Measurements from ENCODE around the gene STARD13.

Gene STARD13

DNA sequence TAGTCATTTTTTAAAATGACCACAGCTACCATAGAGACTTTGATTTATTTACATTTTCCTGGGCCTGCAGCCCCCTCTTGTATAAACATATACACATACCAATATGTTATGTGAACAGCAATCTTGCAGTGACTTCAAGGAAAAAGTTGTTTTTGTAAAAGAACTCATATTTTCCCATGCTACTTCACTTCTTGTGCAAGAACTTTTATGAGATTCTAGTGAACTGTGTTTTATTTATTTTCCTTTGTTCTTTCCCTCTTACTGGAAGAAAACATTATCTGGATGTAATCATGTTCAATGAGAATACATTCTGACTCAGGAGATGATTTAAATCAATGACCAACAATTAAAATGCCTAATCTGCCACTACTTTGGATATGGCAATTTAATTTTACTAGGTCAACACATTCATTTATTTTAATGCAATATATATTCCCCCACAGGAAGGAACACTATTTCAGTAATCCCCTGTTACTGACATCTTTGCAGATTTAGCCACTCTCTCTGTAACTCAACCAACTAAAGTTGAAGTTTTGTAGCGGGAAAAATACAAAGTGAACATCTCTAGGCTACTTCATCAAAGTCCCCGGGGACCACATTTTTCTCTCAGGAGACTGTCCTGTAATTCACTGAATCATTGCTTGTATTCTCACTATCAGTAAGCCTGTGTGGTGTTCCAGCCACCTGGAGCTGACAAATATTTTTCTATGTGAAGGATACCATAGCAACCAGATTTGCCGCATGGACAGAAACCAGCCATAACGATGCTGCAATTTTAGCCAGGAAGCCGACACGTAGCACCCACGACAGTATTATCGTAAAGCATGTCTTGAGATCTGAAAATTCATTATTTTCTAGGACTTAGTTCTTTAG, 90.5 kb downstream of the STARD13 start:
- no peak overlapping the region for H3K4me3 ChIP-seq (ENCODE audit: insufficient read depth, low read depth, low read length, poor library complexity, severe bottlenecking)
- H3K27me3 ChIP-seq (replicated peaks; ENCODE audit: control insufficient read depth, insufficient read depth, low read length, poor library complexity, severe bottlenecking) = no peaks in the 10 kb centered on the region
- H3K36me3 ChIP-seq (ENCODE audit: control insufficient read depth, insufficient read depth, low read length) = no peaks in the 10 kb centered on the region
- H3K9me3 ChIP-seq (ENCODE audit: control insufficient read depth, low read length) = no peaks in the 10 kb centered on the region
- no peak overlapping the region for H3K27ac ChIP-seq (ENCODE audit: insufficient read depth, low read length, poor library complexity, severe bottlenecking)
- H3K4me1 ChIP-seq (ENCODE audit: control insufficient read depth, insufficient read depth, low read length, poor library complexity, severe bottlenecking) = no peaks in the 10 kb centered on the region
- DNase-seq = no peak

DNA sequence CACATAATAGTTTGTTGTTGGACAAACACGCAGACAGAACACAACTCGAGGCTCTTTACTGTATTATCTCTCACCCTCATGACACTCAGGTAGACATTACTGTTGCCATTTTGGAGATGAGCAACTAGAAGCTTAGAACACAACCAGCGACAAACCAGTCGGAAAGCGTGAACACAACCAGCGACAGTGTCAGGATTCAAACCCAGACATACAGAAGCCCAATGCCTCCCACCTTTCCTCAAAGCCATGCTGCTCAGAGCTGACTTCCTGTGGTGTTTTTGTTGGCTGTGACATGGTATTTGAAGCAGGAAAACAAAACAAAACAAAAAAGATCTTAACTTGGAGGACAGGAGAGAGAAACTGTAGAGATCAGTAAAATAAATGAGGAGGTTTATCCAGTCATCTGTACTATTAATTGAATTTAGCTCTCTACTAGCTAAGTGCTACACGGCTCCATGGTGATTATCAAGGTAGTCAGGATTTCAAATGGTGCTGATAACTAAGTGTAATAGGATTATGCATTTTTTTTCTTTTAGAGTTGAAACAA, 92.1 kb downstream of the STARD13 start:
- Histone ChIP-seq H3K4me1 (ENCODE audit: control insufficient read depth, insufficient read depth, low read length, poor library complexity, severe bottlenecking) (no peaks in the 10 kb centered on the region), H3K36me3 (ENCODE audit: control insufficient read depth, insufficient read depth, low read length) (no peaks in the 10 kb centered on the region), H3K27me3 (replicated peaks; ENCODE audit: control insufficient read depth, insufficient read depth, low read length, poor library complexity, severe bottlenecking) (no peaks in the 10 kb centered on the region), H3K9me3 (ENCODE audit: control insufficient read depth, low read length) (no peaks in the 10 kb centered on the region), H3K27ac (ENCODE audit: insufficient read depth, low read length, poor library complexity, severe bottlenecking) (no peak overlapping the region), H3K4me3 (ENCODE audit: insufficient read depth, low read depth, low read length, poor library complexity, severe bottlenecking) (no peak overlapping the region)
- no peak for DNase-seq

DNA sequence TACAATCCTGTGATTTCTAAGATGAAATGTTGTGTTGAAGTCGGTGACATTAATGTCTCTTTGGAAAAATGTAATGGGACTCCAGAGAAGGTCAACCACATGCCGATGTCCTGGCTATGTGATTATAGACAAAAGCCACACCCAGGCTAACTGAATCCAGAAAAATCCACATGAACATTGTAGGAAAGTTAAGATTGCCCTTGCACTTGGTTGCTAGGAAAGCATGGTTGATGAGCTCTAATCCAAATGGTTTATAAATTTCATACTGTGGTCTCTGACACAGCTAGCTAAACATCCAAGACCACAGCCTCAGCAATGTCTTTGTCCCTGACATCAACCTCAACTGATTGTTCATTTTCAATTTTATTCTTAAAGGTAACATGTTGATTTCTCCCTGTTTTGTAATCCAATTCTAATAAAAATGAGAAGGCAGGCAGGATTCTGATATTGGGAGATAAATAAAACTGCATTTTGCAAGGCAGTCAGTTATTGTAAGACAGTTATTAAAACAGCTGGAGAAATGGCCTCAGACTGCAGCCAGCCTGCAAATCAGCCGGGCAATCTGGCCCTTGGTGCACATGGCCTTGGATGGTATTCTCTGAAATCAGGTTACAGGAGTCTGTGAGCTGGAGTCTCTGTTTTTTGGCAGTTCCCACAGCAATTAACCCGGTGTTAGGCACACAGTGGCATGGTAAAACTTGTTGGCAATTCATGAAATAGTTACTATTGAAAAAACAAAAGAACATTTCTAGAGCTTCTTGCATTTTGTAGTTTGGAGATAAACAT, 93.9 kb downstream of the STARD13 start:
- Histone ChIP-seq H3K27me3 (replicated peaks; ENCODE audit: control insufficient read depth, insufficient read depth, low read length, poor library complexity, severe bottlenecking) (no peaks in the 10 kb centered on the region), H3K4me3 (ENCODE audit: insufficient read depth, low read depth, low read length, poor library complexity, severe bottlenecking) (no peak overlapping the region), H3K9me3 (ENCODE audit: control insufficient read depth, low read length) (no peaks in the 10 kb centered on the region), H3K36me3 (ENCODE audit: control insufficient read depth, insufficient read depth, low read length) (no peaks in the 10 kb centered on the region), H3K4me1 (ENCODE audit: control insufficient read depth, insufficient read depth, low read length, poor library complexity, severe bottlenecking) (no peaks in the 10 kb centered on the region), H3K27ac (ENCODE audit: insufficient read depth, low read length, poor library complexity, severe bottlenecking) (no peak overlapping the region)
- DNase-seq = no peak

DNA sequence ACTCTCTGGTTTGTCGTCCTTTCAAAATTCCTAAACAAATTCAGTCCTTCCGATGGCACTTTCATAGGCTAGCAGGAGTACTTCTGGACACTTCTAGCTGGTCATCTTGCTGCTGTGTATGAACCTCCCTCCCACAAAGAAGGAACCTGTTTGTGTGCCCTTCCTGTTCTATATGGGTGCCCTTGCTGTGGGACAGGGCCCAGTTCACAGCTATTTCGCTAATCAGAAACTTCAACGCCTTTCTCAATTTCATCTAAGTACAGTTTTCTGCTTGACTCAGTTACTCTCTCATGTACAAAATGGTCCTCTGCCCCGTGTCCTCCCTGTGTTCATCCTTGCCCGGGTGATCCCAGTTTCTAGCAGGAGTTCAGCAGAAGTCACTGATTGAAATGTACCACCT, 96.1 kb downstream of the STARD13 start:
- no peak for DNase-seq
- H3K27ac ChIP-seq (ENCODE audit: insufficient read depth, low read length, poor library complexity, severe bottlenecking) = no peak overlapping the region
- H3K4me3 ChIP-seq (ENCODE audit: insufficient read depth, low read depth, low read length, poor library complexity, severe bottlenecking) = no peak overlapping the region
- no peaks in the 10 kb centered on the region for H3K36me3 ChIP-seq (ENCODE audit: control insufficient read depth, insufficient read depth, low read length)
- H3K27me3 ChIP-seq (replicated peaks; ENCODE audit: control insufficient read depth, insufficient read depth, low read length, poor library complexity, severe bottlenecking) = no peaks in the 10 kb centered on the region
- H3K9me3 ChIP-seq (ENCODE audit: control insufficient read depth, low read length) = no peaks in the 10 kb centered on the region
- no peaks in the 10 kb centered on the region for H3K4me1 ChIP-seq (ENCODE audit: control insufficient read depth, insufficient read depth, low read length, poor library complexity, severe bottlenecking)

DNA sequence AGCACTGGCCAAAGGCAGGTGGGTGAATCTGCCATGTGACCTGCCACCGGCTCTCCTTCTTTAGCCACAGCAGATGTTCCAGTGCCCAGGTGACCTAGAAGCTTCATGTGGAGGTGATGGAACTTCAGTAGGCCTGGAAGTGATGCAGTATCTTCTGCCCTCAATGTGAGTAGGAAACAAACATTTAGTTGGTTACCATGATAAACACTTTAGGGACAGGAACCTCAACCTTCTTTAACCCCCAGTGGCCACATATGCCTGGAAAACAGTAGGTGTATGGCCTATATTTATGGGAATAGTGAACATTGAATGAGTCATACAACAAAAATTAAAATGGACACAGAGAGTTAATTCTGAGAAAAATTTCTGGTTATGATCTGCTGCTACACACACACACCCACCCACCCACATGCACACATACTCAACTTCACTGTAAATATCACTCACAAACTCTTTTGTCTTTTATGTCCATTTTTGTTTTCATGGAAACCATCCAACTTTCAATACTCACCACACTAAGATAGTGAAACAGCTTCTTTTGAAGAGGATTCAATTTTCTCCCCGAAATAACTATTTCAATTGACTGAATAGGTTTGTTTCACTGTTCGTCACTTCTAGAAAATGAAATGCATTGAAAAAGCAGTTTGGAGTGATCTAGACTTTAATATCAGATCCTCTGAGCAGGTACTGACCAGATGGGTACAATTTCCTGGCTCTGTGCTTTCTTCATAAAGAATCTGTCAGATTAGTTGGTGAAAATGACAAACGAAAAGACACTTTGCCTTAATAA, 97.3 kb downstream of the STARD13 start:
- no peak overlapping the region for H3K27ac ChIP-seq (ENCODE audit: insufficient read depth, low read length, poor library complexity, severe bottlenecking)
- H3K36me3 ChIP-seq (ENCODE audit: control insufficient read depth, insufficient read depth, low read length) = no peaks in the 10 kb centered on the region
- no peak for DNase-seq
- H3K9me3 ChIP-seq (ENCODE audit: control insufficient read depth, low read length) = no peaks in the 10 kb centered on the region
- no peak overlapping the region for H3K4me3 ChIP-seq (ENCODE audit: insufficient read depth, low read depth, low read length, poor library complexity, severe bottlenecking)
- H3K4me1 ChIP-seq (ENCODE audit: control insufficient read depth, insufficient read depth, low read length, poor library complexity, severe bottlenecking) = no peaks in the 10 kb centered on the region
- no peaks in the 10 kb centered on the region for H3K27me3 ChIP-seq (replicated peaks; ENCODE audit: control insufficient read depth, insufficient read depth, low read length, poor library complexity, severe bottlenecking)

DNA sequence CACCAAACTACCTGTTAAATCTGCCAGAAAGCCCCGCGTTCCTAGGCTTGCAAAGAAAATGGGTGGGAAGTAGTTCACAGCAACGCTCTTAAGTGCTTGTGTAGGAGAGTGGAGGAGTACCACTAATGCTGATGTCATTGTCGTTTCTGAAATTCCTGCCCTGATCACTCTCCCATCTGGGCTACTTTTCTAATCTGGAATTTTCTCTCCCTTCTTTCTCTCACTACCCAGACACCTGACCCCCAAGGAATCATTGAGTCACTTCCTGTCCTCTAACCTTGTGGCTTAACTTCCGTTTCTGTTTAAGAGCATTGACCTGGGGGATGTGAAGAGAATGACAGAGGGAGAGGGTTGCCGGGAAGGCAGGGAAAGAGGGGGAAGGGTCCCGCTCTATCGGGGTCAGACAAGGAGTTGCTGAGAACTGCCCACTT, 98.7 kb downstream of the STARD13 start:
- no peak overlapping the region for H3K27ac ChIP-seq (ENCODE audit: insufficient read depth, low read length, poor library complexity, severe bottlenecking)
- no peak overlapping the region for H3K4me3 ChIP-seq (ENCODE audit: insufficient read depth, low read depth, low read length, poor library complexity, severe bottlenecking)
- no peaks in the 10 kb centered on the region for H3K9me3 ChIP-seq (ENCODE audit: control insufficient read depth, low read length)
- no peaks in the 10 kb centered on the region for H3K4me1 ChIP-seq (ENCODE audit: control insufficient read depth, insufficient read depth, low read length, poor library complexity, severe bottlenecking)
- DNase-seq = no peak
- no peaks in the 10 kb centered on the region for H3K36me3 ChIP-seq (ENCODE audit: control insufficient read depth, insufficient read depth, low read length)
- H3K27me3 ChIP-seq (replicated peaks; ENCODE audit: control insufficient read depth, insufficient read depth, low read length, poor library complexity, severe bottlenecking) = no peaks in the 10 kb centered on the region

DNA sequence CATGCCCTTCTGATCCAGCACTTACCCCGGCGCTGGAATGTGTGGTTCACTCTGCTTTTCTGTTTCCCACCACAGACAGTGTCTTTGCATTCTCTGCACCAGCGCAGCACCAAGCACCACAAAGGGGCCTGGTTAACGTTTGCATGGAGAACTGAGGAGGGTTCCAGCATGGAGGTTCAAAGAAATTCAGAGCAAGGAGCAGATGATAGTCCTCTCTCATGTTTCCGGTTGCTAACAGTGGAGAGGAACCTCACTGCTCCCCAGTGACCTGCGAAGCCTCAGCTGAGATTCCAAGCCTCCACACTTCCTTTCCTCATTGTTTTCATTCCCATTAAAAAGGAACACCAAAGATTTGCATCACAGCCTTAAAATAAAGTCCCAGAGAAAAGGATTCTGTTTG, 99.7 kb downstream of the STARD13 start:
- Histone ChIP-seq H3K9me3 (ENCODE audit: control insufficient read depth, low read length) (no peaks in the 10 kb centered on the region), H3K36me3 (ENCODE audit: control insufficient read depth, insufficient read depth, low read length) (no peaks in the 10 kb centered on the region), H3K4me1 (ENCODE audit: control insufficient read depth, insufficient read depth, low read length, poor library complexity, severe bottlenecking) (no peaks in the 10 kb centered on the region), H3K27me3 (replicated peaks; ENCODE audit: control insufficient read depth, insufficient read depth, low read length, poor library complexity, severe bottlenecking) (no peaks in the 10 kb centered on the region), H3K27ac (ENCODE audit: insufficient read depth, low read length, poor library complexity, severe bottlenecking) (no peak overlapping the region), H3K4me3 (ENCODE audit: insufficient read depth, low read depth, low read length, poor library complexity, severe bottlenecking) (no peak overlapping the region)
- DNase-seq = no peak

DNA sequence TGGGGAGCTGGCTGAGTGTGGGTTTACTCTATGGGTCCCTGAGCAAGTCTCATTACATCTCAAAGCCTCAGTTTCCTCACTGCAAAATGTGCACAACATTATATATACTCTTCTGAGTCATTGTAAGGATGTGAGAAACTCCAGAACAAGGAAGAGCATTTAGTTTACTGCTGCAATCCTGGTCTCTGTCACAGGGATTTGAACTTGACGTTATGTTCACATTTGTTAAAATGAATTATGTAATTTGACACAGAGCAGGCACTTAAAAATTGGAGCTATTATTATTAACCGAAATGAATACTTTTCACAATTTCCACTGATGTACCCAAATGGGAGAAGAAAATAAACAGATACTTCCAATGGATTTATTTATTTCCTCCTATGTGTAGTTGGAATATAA, 101.0 kb downstream of the STARD13 start:
- H3K4me1 ChIP-seq (ENCODE audit: control insufficient read depth, insufficient read depth, low read length, poor library complexity, severe bottlenecking) = no peaks in the 10 kb centered on the region
- no peaks in the 10 kb centered on the region for H3K9me3 ChIP-seq (ENCODE audit: control insufficient read depth, low read length)
- no peak overlapping the region for H3K27ac ChIP-seq (ENCODE audit: insufficient read depth, low read length, poor library complexity, severe bottlenecking)
- no peaks in the 10 kb centered on the region for H3K27me3 ChIP-seq (replicated peaks; ENCODE audit: control insufficient read depth, insufficient read depth, low read length, poor library complexity, severe bottlenecking)
- no peak overlapping the region for H3K4me3 ChIP-seq (ENCODE audit: insufficient read depth, low read depth, low read length, poor library complexity, severe bottlenecking)
- H3K36me3 ChIP-seq (ENCODE audit: control insufficient read depth, insufficient read depth, low read length) = no peaks in the 10 kb centered on the region
- DNase-seq = no peak

DNA sequence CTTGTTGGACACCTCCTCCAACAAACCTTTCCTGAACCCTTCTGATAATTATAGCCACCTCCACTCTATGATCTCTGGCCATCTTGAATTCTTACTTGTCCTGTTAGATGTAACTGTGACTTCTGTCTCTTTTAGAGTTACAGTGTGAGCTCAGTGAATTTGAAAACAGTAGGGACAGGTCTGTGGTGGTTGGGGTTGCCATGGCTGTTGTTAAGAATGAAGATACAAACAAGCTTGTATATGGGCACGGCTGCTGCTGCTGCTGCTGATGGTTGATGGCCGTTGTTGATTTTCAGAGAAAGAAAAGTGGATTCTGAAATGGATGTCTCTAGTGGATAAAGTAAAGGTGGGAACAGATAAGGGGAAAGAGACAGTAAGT, 101.5 kb downstream of the STARD13 start:
- Histone ChIP-seq H3K27ac (ENCODE audit: insufficient read depth, low read length, poor library complexity, severe bottlenecking) (no peak overlapping the region), H3K4me3 (ENCODE audit: insufficient read depth, low read depth, low read length, poor library complexity, severe bottlenecking) (no peak overlapping the region), H3K4me1 (ENCODE audit: control insufficient read depth, insufficient read depth, low read length, poor library complexity, severe bottlenecking) (no peaks in the 10 kb centered on the region), H3K27me3 (replicated peaks; ENCODE audit: control insufficient read depth, insufficient read depth, low read length, poor library complexity, severe bottlenecking) (no peaks in the 10 kb centered on the region), H3K9me3 (ENCODE audit: control insufficient read depth, low read length) (no peaks in the 10 kb centered on the region), H3K36me3 (ENCODE audit: control insufficient read depth, insufficient read depth, low read length) (no peaks in the 10 kb centered on the region)
- DNase-seq = no peak
